GM23248 (cell line): ENCODE results near the gene OR14I1. TPM values are rescaled to one million over a fixed set of nuclear protein-coding genes. Genes with fewer than 3 reads are reported as not detected.

Experiments used
- DNase-seq: peaks from one replicate; pipeline ENCODE4 v3.0.0-alpha.2; 2015
- H2AFZ ChIP-seq: fragments of 200-600 bp; sonication (generic); 2 replicates; pipeline ENCODE4 v1.6.1; 2016; ENCODE audit warnings: antibody characterized with exemption
- H3F3A ChIP-seq: fragments of 200-600 bp; sonication (generic); 2 replicates; pipeline ENCODE4 v1.6.1; 2016; ENCODE audit warnings: mild to moderate bottlenecking, antibody characterized with exemption, mixed run types; ENCODE audit not compliant: insufficient read depth
- H3K27ac ChIP-seq: fragments of 200-600 bp; sonication (generic); 2 replicates; pipeline ENCODE4 v1.5.1; 2016; ENCODE audit warnings: mild to moderate bottlenecking
- H3K27me3 ChIP-seq: fragments of 200-600 bp; sonication (generic); replicated peaks from 2 replicates; pipeline ENCODE4 v1.6.1; 2016; ENCODE audit warnings: mild to moderate bottlenecking; ENCODE audit not compliant: insufficient read depth
- H3K36me3 ChIP-seq: fragments of 200-600 bp; sonication (generic); 2 replicates; pipeline ENCODE4 v1.6.1; 2016; ENCODE audit warnings: low read depth, mild to moderate bottlenecking
- H3K4me1 ChIP-seq: fragments of 200-600 bp; sonication (generic); 2 replicates; pipeline ENCODE4 v1.6.1; 2016; ENCODE audit warnings: mild to moderate bottlenecking; ENCODE audit not compliant: insufficient read depth
- H3K4me2 ChIP-seq: fragments of 200-600 bp; sonication (generic); one replicate; pipeline ENCODE4 v1.6.1; 2016; ENCODE audit warnings: mild to moderate bottlenecking; ENCODE audit not compliant: unreplicated experiment
- H3K4me3 ChIP-seq: fragments of 200-600 bp; sonication (generic); 2 replicates; pipeline ENCODE4 v1.5.1; 2016; ENCODE audit warnings: mild to moderate bottlenecking
- H3K79me2 ChIP-seq: fragments of 200-600 bp; sonication (generic); 2 replicates; pipeline ENCODE4 v1.6.1; 2016; ENCODE audit warnings: mild to moderate bottlenecking; ENCODE audit not compliant: insufficient read depth
- H3K9ac ChIP-seq: fragments of 200-600 bp; sonication (generic); 2 replicates; pipeline ENCODE4 v1.6.1; 2016; ENCODE audit warnings: mild to moderate bottlenecking
- H3K9me2 ChIP-seq: fragments of 200-600 bp; sonication (generic); 2 replicates; pipeline ENCODE4 v1.6.1; 2016; ENCODE audit warnings: mixed run types, mild to moderate bottlenecking, moderate library complexity; ENCODE audit not compliant: insufficient read depth
- H3K9me3 ChIP-seq: fragments of 200-600 bp; sonication (generic); one replicate; pipeline ENCODE4 v1.6.1; 2017; ENCODE audit warnings: low read depth
- H4K20me1 ChIP-seq: fragments of 200-600 bp; sonication (generic); 2 replicates; pipeline ENCODE4 v1.6.0; 2016; ENCODE audit not compliant: insufficient read depth
- EZH2 ChIP-seq: fragments of 200-600 bp; sonication (generic); IDR thresholded peaks from 2 replicates; pipeline ENCODE4 v1.6.1; 2018; ENCODE audit warnings: antibody characterized with exemption, mild to moderate bottlenecking; ENCODE audit not compliant: insufficient read depth, poor library complexity, severe bottlenecking
- EZH2phosphoT487 ChIP-seq: fragments of 200-600 bp; sonication (generic); IDR thresholded peaks from 2 replicates; pipeline ENCODE4 v1.6.1; 2018; ENCODE audit warnings: antibody characterized with exemption, moderate library complexity, mild to moderate bottlenecking, low read depth; ENCODE audit not compliant: insufficient read depth
- WGBS, 2 experiments: methylation state at CpG; one replicate each; pipeline ENCODE4 v1.1.6; 2015 to 2017; ENCODE audit warnings: low lambda C conversion rate in 2 of 2, low coverage in 1 of 2; ENCODE audit errors: missing lambda C conversion rate in 2 of 2; 5-methylcytosine and 5-hydroxymethylcytosine counted together
- in situ Hi-C: fragments of 300-500 bp; cut with MboI; formaldehyde crosslinking; loops from 2 replicates; pipeline ENCODE4 v1.15.0; 2020
- polyA plus RNA-seq: library from polyadenylated mRNA; unstranded; fragments of >200 nt; fragmentation: Nextera tagmentation; extraction: Ambion mirVana; gene quantifications from 2 replicates; pipeline ENCODE4 v1.2.1, GENCODE V29; 2016
- total RNA-seq: library from RNA; depleted of rRNA; stranded (reverse); fragments of >200 nt; shearing (Covaris generic); gene quantifications from 2 replicates; pipeline ENCODE4 v1.2.3, GENCODE V29; 2014

OR14I1 gene
- total and polyA plus RNA-seq, 2 experiments from 2014 or later: not detected

DNA sequence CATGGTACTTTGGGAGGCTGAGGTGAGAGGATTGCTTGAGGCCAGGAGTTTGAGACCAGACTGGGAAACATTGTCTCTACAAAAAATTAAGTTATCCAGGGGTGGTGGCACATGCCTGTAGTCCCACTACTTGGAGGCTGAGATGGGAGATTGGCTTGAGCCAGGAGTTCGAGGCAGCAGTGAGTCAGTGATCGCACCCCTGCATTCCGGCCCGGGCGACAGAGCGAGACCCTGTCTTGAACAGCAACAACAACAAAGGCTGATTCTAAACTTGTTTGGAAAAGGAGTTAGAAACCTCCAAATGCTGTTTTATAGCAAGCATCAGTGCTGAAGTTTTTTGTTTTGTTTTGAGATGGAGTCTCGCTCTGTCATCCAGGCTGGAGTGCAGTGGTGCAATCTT is 38.3 kb upstream of the OR14I1 start:
- WGBS, 2 experiments: 60 to 63% methylated on average over 7 of the region's 7 CpGs
- H3K9me3 ChIP-seq: no peaks in the 10 kb centered on the region

DNA sequence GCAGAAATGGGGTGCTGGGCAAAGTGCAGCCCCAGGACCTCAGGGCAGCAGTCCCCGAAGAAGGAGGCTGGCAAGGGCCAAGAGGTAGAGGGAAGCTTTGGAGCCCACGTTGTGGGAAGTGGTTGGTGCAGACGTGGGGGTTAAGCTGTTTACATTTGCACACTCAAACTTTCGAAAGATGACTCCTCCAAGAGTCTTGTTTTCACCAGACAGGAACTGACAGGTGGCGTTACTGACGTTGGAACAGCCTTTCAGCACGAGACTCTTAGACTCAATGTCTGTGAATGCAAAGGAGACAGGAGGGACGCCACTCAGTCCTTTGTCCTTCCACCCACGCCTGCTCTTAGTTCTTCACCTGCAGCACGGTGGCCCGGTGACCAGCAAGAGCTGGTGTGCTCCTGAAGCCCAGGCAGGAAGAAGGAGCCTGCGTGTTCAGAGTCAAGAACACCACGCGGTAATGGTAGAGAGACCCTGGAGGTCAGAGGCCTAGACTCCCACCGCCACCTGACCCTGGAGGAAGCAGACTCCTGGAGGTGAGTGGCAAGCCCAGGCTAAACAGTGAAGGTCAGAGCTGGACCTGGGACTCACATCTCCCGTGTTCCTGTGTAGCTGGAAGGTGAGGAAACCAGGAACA is 37.1 kb upstream of the OR14I1 start:
- Histone ChIP-seq H3K4me2 (no peak overlapping the region), H4K20me1 (no peaks in the 10 kb centered on the region), H3K9me3 (no peaks in the 10 kb centered on the region), H2AFZ (no peak overlapping the region), H3K9me2 (no peaks in the 10 kb centered on the region), H3K4me3 (no peak overlapping the region), H3K79me2 (no peaks in the 10 kb centered on the region), H3K36me3 (no peaks in the 10 kb centered on the region), H3K27me3 (no peaks in the 10 kb centered on the region), H3K4me1 (no peaks in the 10 kb centered on the region), H3K27ac (no peak overlapping the region), H3F3A (no peaks in the 10 kb centered on the region), H3K9ac (no peak overlapping the region)
- no peak for DNase-seq
- TF ChIP-seq EZH2: no peak
- no peak for TF ChIP-seq EZH2phosphoT487
- 35 to 36% methylated on average over 16 of the region's 16 CpGs for WGBS, 2 experiments
- in situ Hi-C loops: no loop called here

More for the DNA sequence above, 38.3 kb upstream of the OR14I1 start:
- in situ Hi-C loops: no loop called here
- no peak overlapping the region for H3K27ac ChIP-seq
- no peak for DNase-seq
- H3K79me2 ChIP-seq: no peaks in the 10 kb centered on the region
- TF ChIP-seq EZH2: no peak
- TF ChIP-seq EZH2phosphoT487: no peak
- H4K20me1 ChIP-seq: no peaks in the 10 kb centered on the region
- no peaks in the 10 kb centered on the region for H3K9me2 ChIP-seq
- no peaks in the 10 kb centered on the region for H3K27me3 ChIP-seq
- H3K4me3 ChIP-seq: no peak overlapping the region
- no peak overlapping the region for H3K9ac ChIP-seq
- H3K36me3 ChIP-seq: no peaks in the 10 kb centered on the region
- H3K4me2 ChIP-seq: no peak overlapping the region
- H2AFZ ChIP-seq: no peak overlapping the region
- no peaks in the 10 kb centered on the region for H3F3A ChIP-seq
- H3K4me1 ChIP-seq: no peaks in the 10 kb centered on the region

DNA sequence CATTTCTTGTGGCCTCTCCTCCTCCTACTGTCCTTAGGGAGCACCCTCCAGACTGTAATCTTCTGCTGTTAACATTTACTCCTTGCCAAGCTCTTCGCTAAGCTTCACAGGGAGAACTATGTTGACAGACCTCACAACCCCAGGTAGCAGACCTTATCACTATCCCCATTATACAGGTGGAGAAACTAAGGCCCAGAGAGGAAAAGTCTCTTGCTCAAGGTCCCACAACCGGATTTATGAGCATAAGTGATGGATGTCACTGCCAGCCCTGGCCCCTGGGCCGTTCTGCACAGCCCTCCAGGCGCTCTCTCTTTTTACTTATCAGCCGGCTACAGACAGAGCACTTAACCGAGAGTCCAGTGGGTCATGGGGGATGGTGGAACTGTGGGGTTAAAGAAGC is 34.9 kb upstream of the OR14I1 start:
- no peaks in the 10 kb centered on the region for H3K9me3 ChIP-seq
- in situ Hi-C loops: no loop called here
- H3K9ac ChIP-seq: no peak overlapping the region
- no peak overlapping the region for H3K4me3 ChIP-seq
- H3K36me3 ChIP-seq: no peaks in the 10 kb centered on the region
- no peaks in the 10 kb centered on the region for H3K79me2 ChIP-seq
- TF ChIP-seq EZH2: no peak
- no peak for TF ChIP-seq EZH2phosphoT487
- H4K20me1 ChIP-seq: no peaks in the 10 kb centered on the region
- H3K9me2 ChIP-seq: no peaks in the 10 kb centered on the region
- H2AFZ ChIP-seq: no peak overlapping the region
- no peaks in the 10 kb centered on the region for H3F3A ChIP-seq
- no peak overlapping the region for H3K4me2 ChIP-seq
- DNase-seq: no peak
- no peaks in the 10 kb centered on the region for H3K27me3 ChIP-seq
- 22 to 30% methylated on average over 6 of the region's 6 CpGs for WGBS, 2 experiments
- H3K27ac ChIP-seq: no peak overlapping the region
- no peaks in the 10 kb centered on the region for H3K4me1 ChIP-seq

DNA sequence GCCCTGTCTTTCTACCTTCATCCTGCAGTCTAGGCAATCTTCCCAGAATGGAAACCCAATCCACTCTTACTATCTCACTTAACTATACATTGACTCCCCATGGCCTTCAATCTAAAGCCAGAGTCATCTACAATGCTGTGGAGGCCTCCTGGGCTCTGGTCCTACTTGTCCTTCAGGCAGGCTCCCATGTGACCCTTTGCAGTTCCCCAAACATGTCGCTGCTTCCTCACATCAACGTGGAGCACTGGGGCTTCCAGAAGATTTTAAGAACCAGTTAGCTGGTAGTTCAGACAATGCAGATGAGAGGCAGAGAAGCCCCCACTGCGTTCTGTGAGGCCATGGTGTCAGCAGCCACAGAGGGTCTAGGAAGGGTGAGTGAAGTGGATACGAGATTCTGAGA is 34.4 kb upstream of the OR14I1 start:
- Histone ChIP-seq H2AFZ (no peak overlapping the region), H3K36me3 (no peaks in the 10 kb centered on the region), H4K20me1 (no peaks in the 10 kb centered on the region), H3K9me2 (no peaks in the 10 kb centered on the region), H3K4me1 (no peaks in the 10 kb centered on the region), H3K4me2 (no peak overlapping the region), H3K9me3 (no peaks in the 10 kb centered on the region), H3K27me3 (no peaks in the 10 kb centered on the region), H3K4me3 (no peak overlapping the region), H3F3A (no peaks in the 10 kb centered on the region), H3K27ac (no peak overlapping the region), H3K9ac (no peak overlapping the region), H3K79me2 (no peaks in the 10 kb centered on the region)
- in situ Hi-C loops: no loop called here
- TF ChIP-seq EZH2 (no peak), EZH2phosphoT487 (no peak)
- WGBS, 2 experiments: 5 to 13% methylated on average over 4 of the region's 4 CpGs
- DNase-seq: no peak

DNA sequence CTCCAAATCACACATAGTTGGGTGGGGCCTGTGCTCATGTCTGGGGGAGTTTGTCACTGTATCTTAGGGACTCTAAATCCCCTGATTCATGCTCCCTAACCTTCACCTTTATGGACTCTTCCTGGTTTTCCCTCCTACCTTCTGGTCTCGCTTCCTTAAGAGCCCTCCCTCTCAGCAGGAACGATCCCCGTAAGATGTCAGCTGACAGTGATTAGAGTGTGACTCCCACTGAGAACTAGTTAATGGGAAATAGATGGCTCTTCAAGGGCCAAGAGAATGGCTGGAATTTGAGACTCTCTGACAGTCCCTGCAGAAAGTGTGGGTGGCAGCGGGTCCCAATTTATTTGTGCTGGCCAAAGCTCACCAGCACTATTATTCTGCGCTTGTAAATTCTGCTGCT is 31.0 kb upstream of the OR14I1 start:
- 25 to 27% methylated on average over 5 of the region's 5 CpGs for WGBS, 2 experiments
- in situ Hi-C loops: no loop called here

More for the DNA sequence above, 31.0 kb upstream of the OR14I1 start:
- TF ChIP-seq EZH2: no peak
- no peak for TF ChIP-seq EZH2phosphoT487
- H3K9me3 ChIP-seq: no peaks in the 10 kb centered on the region
- no peaks in the 10 kb centered on the region for H3K36me3 ChIP-seq
- no peaks in the 10 kb centered on the region for H3F3A ChIP-seq
- H3K9ac ChIP-seq: no peak overlapping the region
- H2AFZ ChIP-seq: no peak overlapping the region
- no peaks in the 10 kb centered on the region for H3K79me2 ChIP-seq
- no peak for DNase-seq
- H4K20me1 ChIP-seq: no peaks in the 10 kb centered on the region
- no peak overlapping the region for H3K4me2 ChIP-seq
- H3K27me3 ChIP-seq: no peaks in the 10 kb centered on the region
- H3K27ac ChIP-seq: no peak overlapping the region
- H3K4me3 ChIP-seq: no peak overlapping the region
- H3K9me2 ChIP-seq: no peaks in the 10 kb centered on the region
- H3K4me1 ChIP-seq: no peaks in the 10 kb centered on the region
